ENCODE data around the gene TEK.

GRCh38 chr9:27142299-27142930, 33.4 kb downstream of the TEK start:
- TF ChIP-seq CTCF (IDR thresholded peaks at IDR 0.05) = no peak
- TF ChIP-seq POLR2A (IDR thresholded peaks at IDR 0.05) = no peak
- no peak for TF ChIP-seq EP300 (IDR thresholded peaks at IDR 0.05)
